ENCODE results near the gene DMPK.

Gene DMPK, protein sequence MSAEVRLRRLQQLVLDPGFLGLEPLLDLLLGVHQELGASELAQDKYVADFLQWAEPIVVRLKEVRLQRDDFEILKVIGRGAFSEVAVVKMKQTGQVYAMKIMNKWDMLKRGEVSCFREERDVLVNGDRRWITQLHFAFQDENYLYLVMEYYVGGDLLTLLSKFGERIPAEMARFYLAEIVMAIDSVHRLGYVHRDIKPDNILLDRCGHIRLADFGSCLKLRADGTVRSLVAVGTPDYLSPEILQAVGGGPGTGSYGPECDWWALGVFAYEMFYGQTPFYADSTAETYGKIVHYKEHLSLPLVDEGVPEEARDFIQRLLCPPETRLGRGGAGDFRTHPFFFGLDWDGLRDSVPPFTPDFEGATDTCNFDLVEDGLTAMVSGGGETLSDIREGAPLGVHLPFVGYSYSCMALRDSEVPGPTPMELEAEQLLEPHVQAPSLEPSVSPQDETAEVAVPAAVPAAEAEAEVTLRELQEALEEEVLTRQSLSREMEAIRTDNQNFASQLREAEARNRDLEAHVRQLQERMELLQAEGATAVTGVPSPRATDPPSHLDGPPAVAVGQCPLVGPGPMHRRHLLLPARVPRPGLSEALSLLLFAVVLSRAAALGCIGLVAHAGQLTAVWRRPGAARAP

GRCh38 chr19:45782162-45782691 lies at the start of gene DMPK:
Gene DMPK (minus strand): TSS chr19:45782490. CDS start chr19:45782352, 138 bp downstream.
- DNase-seq = no peak

GRCh38 chr19:45828945-45829344 lies 46.7 kb upstream of the DMPK start:
- no peak for DNase-seq

GRCh38 chr19:45828523-45828922 lies 46.2 kb upstream of the DMPK start:
- no peak for DNase-seq

GRCh38 chr19:45827459-45828093 lies 45.3 kb upstream of the DMPK start:
- no peak for DNase-seq

GRCh38 chr19:45826934-45827333 lies 44.6 kb upstream of the DMPK start:
- no peak for DNase-seq

DNA sequence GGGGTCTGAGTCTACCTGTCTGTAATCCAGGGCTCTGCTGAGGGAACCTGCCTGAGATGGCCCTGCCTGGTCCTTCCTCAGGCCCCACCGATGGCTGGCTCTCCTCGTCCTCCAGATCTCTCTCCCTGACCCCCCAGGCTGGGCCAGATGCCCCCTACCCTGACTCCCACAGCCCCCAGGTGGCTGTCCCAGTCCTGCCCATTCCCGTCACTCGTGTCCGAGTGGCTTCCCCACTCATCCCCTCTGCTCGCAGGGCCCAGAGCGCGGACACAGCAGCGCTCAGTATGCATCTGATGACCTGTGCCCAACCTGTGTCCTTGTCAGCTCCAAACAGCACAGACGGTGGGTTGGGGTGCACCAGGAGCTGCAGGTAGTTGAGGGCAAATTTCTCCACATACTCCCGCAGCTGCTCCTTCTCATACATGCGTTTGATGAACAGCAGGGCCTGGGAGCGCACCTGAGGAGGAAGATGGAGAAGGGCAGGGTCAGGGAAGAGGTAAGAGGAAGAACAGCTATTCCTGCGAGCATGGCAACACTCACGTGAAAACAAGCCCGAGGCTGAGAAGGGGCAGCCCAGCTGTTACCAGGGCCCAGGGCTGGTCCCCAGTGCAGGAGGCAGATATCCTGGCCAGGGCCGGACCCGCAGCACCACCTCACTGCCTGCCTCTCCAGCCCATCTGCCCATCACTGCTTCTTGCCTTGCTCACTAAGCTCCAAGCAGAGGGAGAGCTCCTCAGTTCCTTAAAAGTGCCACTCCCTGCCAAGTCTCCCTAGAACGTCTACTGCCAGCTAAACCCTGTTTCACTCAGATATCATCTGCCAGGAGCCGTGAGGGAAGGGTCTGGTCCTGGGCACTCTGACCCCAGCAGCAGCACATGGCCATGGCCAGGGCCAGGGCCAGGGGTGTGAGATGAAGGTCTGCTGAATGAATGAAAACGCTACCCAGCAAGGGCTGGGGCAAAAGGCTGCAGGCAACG lies 43.9 kb upstream of the DMPK start:
- DNase-seq = no peak

- no peak for DNase-seq
Measured at GRCh38 chr19:45825263-45825605, 42.9 kb upstream of the DMPK start.

GRCh38 chr19:45824531-45825262 lies 42.4 kb upstream of the DMPK start:
- DNase-seq = no peak

- DNase-seq = no peak
Measured at GRCh38 chr19:45824041-45824471, 41.8 kb upstream of the DMPK start.

- DNase-seq = no peak
Measured at GRCh38 chr19:45823182-45823581, 40.9 kb upstream of the DMPK start.

- DNase-seq = no peak
Measured at GRCh38 chr19:45822716-45823115, 40.4 kb upstream of the DMPK start.

DNA sequence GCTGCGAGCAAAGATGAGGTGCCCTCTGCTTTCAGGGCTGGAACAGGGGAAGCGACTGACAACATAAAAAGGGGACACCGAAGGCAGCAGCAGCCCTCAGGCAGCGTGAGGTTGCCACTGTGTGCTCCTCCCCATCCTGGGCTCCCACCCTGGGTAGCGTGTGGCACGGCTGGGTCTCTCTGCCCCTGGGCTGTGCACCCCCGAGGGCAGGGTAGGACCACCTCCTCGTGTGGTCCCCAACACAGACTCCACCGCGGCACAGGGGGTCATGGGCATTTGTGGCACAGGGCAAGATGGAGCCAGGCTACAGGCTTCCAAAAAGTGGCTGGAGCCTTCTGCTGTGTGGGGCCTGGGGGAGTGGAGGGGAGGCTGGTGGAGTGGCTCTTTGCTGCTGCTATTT lies 39.3 kb upstream of the DMPK start:
- no peak for DNase-seq

DNA sequence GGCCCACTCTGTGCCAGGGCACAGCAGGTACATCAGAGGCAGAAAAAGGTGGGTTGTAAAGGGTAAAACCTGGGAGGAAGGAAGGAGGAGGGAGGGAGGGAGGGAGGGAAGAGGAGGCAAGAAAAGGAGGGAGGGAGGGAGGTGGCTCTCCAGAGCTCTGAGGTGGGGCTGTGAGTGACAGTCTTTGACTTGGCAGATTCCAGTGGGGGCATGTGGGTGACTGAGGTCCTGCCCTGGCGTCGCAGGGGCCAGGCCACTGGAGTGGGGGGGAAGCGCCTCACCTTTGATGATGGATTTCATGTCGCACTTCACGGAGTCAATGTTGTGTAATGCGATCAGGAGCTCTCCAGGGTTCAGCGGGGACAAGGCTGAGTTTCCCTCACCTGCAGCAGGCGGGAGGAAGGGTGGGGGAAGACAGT lies 38.8 kb upstream of the DMPK start:
- DNase-seq = no peak

GRCh38 chr19:45820413-45821102 lies 38.3 kb upstream of the DMPK start:
- no peak for DNase-seq

DNA sequence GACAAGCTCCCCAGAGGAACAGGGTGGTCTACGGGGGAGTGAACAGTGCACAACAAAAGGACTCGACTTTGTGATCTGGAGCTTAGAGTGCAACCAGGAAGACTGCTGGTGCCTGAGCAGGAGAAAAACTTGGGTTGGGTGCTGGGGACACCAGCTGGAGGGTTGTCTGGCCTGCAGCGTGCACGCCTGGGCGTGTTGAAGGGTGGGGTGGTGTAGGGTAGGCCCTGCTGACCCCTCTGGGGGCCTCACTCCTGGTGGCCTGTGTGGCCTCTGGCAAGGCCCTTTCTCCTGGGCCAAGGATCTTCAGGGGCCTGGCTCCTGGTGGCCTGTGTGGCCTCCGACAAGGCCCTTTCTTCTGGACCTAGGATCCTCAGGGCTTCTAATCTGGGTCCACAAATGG lies 37.5 kb upstream of the DMPK start:
- DNase-seq = no peak

- peak in 1 of 6 experiments; percentile 16 for DNase-seq
Measured at GRCh38 chr19:45817725-45818301, 35.5 kb upstream of the DMPK start.

DNA sequence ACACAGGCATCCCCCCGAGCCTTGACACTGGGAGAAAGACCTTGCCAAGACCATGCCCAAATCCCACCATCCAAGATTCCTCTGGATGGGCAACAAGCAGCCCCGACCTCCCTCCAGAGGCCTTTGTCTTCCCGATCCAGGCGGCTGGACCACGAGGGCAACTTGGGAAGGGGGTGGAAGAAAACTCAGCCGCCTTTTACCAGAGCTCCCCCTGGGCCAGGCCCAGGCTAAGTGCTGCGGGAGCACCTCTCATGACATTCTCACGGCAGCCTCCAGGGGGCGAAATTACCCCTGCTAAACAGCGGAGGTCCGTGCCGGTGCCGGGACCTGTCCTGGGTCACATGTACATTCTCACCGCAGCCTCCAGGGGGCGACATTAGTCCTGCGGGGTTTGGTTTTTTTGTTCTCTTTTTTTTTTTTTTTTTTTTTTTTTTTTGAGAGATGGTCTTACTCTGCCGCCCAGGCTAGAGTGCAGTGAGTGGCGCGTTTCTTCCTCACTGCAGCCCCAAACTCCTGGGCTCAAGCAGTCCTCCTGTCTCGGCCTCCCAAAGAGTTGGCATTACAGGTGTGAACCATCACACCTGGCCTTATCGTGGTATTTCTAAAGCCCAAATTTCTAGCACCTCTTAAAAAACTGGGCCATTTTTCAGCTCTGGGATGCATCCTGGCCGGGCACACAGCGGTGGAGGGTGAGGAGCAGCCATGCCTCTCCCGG lies 34.9 kb upstream of the DMPK start:
- DNase-seq = peak; percentile 85 to 94 (median 92)

GRCh38 chr19:45816236-45817009 lies 34.1 kb upstream of the DMPK start:
- peak in 1 of 6 experiments; percentile 43 for DNase-seq

Measured in stimulated activated naive CD4-positive, alpha-beta T cell (primary cell).